Activated B cell treated with CpG ODN at 0.5 μM for 24 hours (primary cell): ENCODE measurements around the gene CT45A8. TPM values are rescaled to one million over a fixed set of nuclear protein-coding genes. Genes with fewer than 3 reads are reported as not detected.
"Not testable (repeated sequence)": the region's sequence is repeated elsewhere in the genome, so short reads cannot be mapped to it uniquely, and the experiment has no call there.

ENCODE experiments used
- ATAC-seq: fragments of 200-7000 bp; cut with Tn5 transposase; one replicate; pipeline ENCODE4 v1.10.0; 2021; ENCODE audit warnings: low read depth, mild to moderate bottlenecking, moderate library complexity
- CTCF ChIA-PET: fragments of 350-600 bp; sonication (Branson Sonifier 250); formaldehyde crosslinking; loops from one replicate; lab custom pipeline; 2021; ENCODE audit warnings: antibody characterized with exemption; lab: Charles Lee
- POLR2A ChIA-PET: fragments of 350-600 bp; sonication (Branson Sonifier 250); formaldehyde crosslinking; loops from one replicate; lab custom pipeline; 2021; ENCODE audit warnings: antibody characterized with exemption; lab: Charles Lee
- DNase-seq: peaks from one replicate; pipeline ENCODE4 v3.0.0; 2022
- H3K27ac Mint-ChIP-seq: one replicate; pipeline ENCODE4 v1.8.0; 2020; ENCODE audit warnings: mixed read lengths
- H3K27me3 Mint-ChIP-seq: one replicate; pipeline ENCODE4 v1.8.0; 2021; ENCODE audit warnings: mixed read lengths
- H3K36me3 Mint-ChIP-seq: one replicate; pipeline ENCODE4 v1.8.0; 2021; ENCODE audit warnings: low read depth, mixed read lengths
- H3K4me1 Mint-ChIP-seq: one replicate; pipeline ENCODE4 v1.8.0; 2021; ENCODE audit warnings: mixed read lengths
- H3K4me3 Mint-ChIP-seq: one replicate; pipeline ENCODE4 v1.8.0; 2020; ENCODE audit warnings: mild to moderate bottlenecking, mixed read lengths
- H3K9me3 Mint-ChIP-seq: one replicate; pipeline ENCODE4 v1.8.0; 2020; ENCODE audit warnings: mixed read lengths
- CTCF ChIP-seq: fragments of 200-600 bp; IDR thresholded peaks from one replicate; pipeline ENCODE4 v1.8.0; 2022; ENCODE audit warnings: antibody characterized with exemption, mild to moderate bottlenecking
- intact Hi-C: fragments of 100-400 bp; cut with micrococcal nuclease; formaldehyde crosslinking; loops from one replicate; pipeline ENCODE4 v1.15.1; 2024
- total RNA-seq: library from RNA; stranded (reverse); gene quantifications from 2 replicates; pipeline ENCODE4 v1.2.3, GENCODE V29; 2022

The CT45A8 gene
- total RNA-seq, result not detected in 2 replicates

- ATAC-seq, H3K27ac Mint-ChIP-seq, H3K27me3 Mint-ChIP-seq, H3K4me1 Mint-ChIP-seq, H3K4me3 Mint-ChIP-seq, DNase-seq, POLR2A ChIA-PET, intact Hi-C loops, H3K9me3 Mint-ChIP-seq, CTCF ChIA-PET, H3K36me3 Mint-ChIP-seq: not testable (repeated sequence)
These were observed at the start of gene CT45A8 for GRCh38 chrX:135854438-135854837. TSS of gene CT45A8 (minus strand) at chrX:135854538. CDS start at chrX:135850783, 3,755 bp downstream.

- H3K4me3 Mint-ChIP-seq, result no peak within 1 kb of the TSS
- POLR2A ChIA-PET, result no interaction called here
These were observed 39.0 kb upstream of the CT45A8 start, which contains the start of the genes CT45A10 and SAGE1 for GRCh38 chrX:135893294-135893817. TSS of gene CT45A10 (minus strand) at chrX:135893444. CDS start at chrX:135885344, 8,100 bp downstream. TSS of gene SAGE1 (plus strand) at chrX:135893716. CDS start at chrX:135896243, 2,527 bp downstream.

GRCh38 chrX:135892781-135893180 is 38.4 kb upstream of the CT45A8 start:
- Mint-ChIP-seq H3K9me3 (no peaks in the 10 kb centered on the region), H3K27ac (no peak overlapping the region), H3K4me1 (no peaks in the 10 kb centered on the region), H3K36me3 (no peaks in the 10 kb centered on the region), H3K27me3 (peaks cover 2% of the 10 kb centered on the region), H3K4me3 (no peak overlapping the region)
- CTCF ChIA-PET, result no interaction called here
- no peak for TF ChIP-seq CTCF
- intact Hi-C loops, result no loop called here
- POLR2A ChIA-PET, result no interaction called here
- ATAC-seq (no peak), DNase-seq (no peak)

More at GRCh38 chrX:135893294-135893817, 39.0 kb upstream of the CT45A8 start, which contains the start of the genes CT45A10 and SAGE1:
- H3K27me3 Mint-ChIP-seq, result peaks cover 2% of the 10 kb centered on the region
- no peak for DNase-seq
- CTCF ChIA-PET, result no interaction called here
- H3K36me3 Mint-ChIP-seq, result no peaks in the 10 kb centered on the region
- H3K27ac Mint-ChIP-seq, result no peak within 1 kb of the TSS
- no peak for TF ChIP-seq CTCF
- H3K4me1 Mint-ChIP-seq, result no peaks in the 10 kb centered on the region
- ATAC-seq, result no peak
- no peaks in the 10 kb centered on the region for H3K9me3 Mint-ChIP-seq
- intact Hi-C loops, result no loop called here

- TF ChIP-seq CTCF, result no peak
- intact Hi-C loops, result no loop called here
- no peak overlapping the region for H3K4me3 Mint-ChIP-seq
- H3K9me3 Mint-ChIP-seq, result no peaks in the 10 kb centered on the region
- ATAC-seq, result no peak
- no peak overlapping the region for H3K27ac Mint-ChIP-seq
- DNase-seq, result no peak
- POLR2A ChIA-PET, result no interaction called here
- H3K36me3 Mint-ChIP-seq, result no peaks in the 10 kb centered on the region
- H3K27me3 Mint-ChIP-seq, result peaks cover 2% of the 10 kb centered on the region
- H3K4me1 Mint-ChIP-seq, result no peaks in the 10 kb centered on the region
- CTCF ChIA-PET, result no interaction called here
These were observed 35.8 kb upstream of the CT45A8 start for GRCh38 chrX:135890087-135890585.

GRCh38 chrX:135888976-135889375 is 34.6 kb upstream of the CT45A8 start:
- CTCF ChIA-PET, H3K36me3 Mint-ChIP-seq, intact Hi-C loops, DNase-seq, H3K9me3 Mint-ChIP-seq, POLR2A ChIA-PET, H3K4me3 Mint-ChIP-seq, H3K27ac Mint-ChIP-seq, H3K4me1 Mint-ChIP-seq, H3K27me3 Mint-ChIP-seq, ATAC-seq: not testable (repeated sequence)

GRCh38 chrX:135888230-135888629 is 33.9 kb upstream of the CT45A8 start:
- intact Hi-C loops, H3K36me3 Mint-ChIP-seq, CTCF ChIA-PET, H3K9me3 Mint-ChIP-seq, DNase-seq, H3K4me1 Mint-ChIP-seq, H3K27me3 Mint-ChIP-seq, H3K4me3 Mint-ChIP-seq, H3K27ac Mint-ChIP-seq, POLR2A ChIA-PET, ATAC-seq: not testable (repeated sequence)

GRCh38 chrX:135882741-135883140 is 28.4 kb upstream of the CT45A8 start:
- H3K4me1 Mint-ChIP-seq, H3K36me3 Mint-ChIP-seq, CTCF ChIA-PET, H3K4me3 Mint-ChIP-seq, intact Hi-C loops, H3K9me3 Mint-ChIP-seq, H3K27ac Mint-ChIP-seq, ATAC-seq, DNase-seq, POLR2A ChIA-PET, H3K27me3 Mint-ChIP-seq: not testable (repeated sequence)

- H3K27me3 Mint-ChIP-seq, H3K4me1 Mint-ChIP-seq, H3K36me3 Mint-ChIP-seq, H3K27ac Mint-ChIP-seq, DNase-seq, ATAC-seq, CTCF ChIA-PET, H3K9me3 Mint-ChIP-seq, intact Hi-C loops, H3K4me3 Mint-ChIP-seq, POLR2A ChIA-PET: not testable (repeated sequence)
These were observed 17.4 kb upstream of the CT45A8 start, which contains the start of gene CT45A9 for GRCh38 chrX:135871712-135872111. TSS of gene CT45A9 (minus strand) at chrX:135871812. CDS start at chrX:135868061, 3,751 bp downstream.

GRCh38 chrX:135837180-135837579 is 17.2 kb downstream of the CT45A8 start, which contains the start of gene CT45A7:
TSS of gene CT45A7 (minus strand) at chrX:135837280. CDS start at chrX:135833533, 3,747 bp downstream.
- DNase-seq, H3K27me3 Mint-ChIP-seq, ATAC-seq, H3K9me3 Mint-ChIP-seq, CTCF ChIA-PET, POLR2A ChIA-PET, H3K4me3 Mint-ChIP-seq, intact Hi-C loops, H3K4me1 Mint-ChIP-seq, H3K36me3 Mint-ChIP-seq, H3K27ac Mint-ChIP-seq: not testable (repeated sequence)
